Mammary epithelial cell (primary cell): ENCODE results near the gene NID1.

Source experiments
- EZH2 ChIP-seq: IDR thresholded peaks from 2 replicates; pipeline ENCODE4 v1.6.1; 2012; ENCODE audit warnings: low read length, inconsistent platforms, borderline replicate concordance
- TF ChIP-seq, protein P1 (sequence below), 2 donors: IDR thresholded peaks in 1 of 2; conservative IDR thresholded peaks in 1 of 2; 2 replicates each; pipeline ENCODE4 v1.5.1; 2011 to 2012; ENCODE audit warnings: inconsistent platforms in 2 of 2, low read length in 2 of 2, mild to moderate bottlenecking in 2 of 2, control low read depth in 1 of 2, low read depth in 1 of 2; ENCODE audit not compliant: insufficient read depth in 1 of 2; ENCODE audit errors: extremely low read depth in 1 of 2

GRCh38 chr1:235968831-235969230 lies 96.1 kb downstream of the NID1 start:
- TF ChIP-seq, protein P1, sequence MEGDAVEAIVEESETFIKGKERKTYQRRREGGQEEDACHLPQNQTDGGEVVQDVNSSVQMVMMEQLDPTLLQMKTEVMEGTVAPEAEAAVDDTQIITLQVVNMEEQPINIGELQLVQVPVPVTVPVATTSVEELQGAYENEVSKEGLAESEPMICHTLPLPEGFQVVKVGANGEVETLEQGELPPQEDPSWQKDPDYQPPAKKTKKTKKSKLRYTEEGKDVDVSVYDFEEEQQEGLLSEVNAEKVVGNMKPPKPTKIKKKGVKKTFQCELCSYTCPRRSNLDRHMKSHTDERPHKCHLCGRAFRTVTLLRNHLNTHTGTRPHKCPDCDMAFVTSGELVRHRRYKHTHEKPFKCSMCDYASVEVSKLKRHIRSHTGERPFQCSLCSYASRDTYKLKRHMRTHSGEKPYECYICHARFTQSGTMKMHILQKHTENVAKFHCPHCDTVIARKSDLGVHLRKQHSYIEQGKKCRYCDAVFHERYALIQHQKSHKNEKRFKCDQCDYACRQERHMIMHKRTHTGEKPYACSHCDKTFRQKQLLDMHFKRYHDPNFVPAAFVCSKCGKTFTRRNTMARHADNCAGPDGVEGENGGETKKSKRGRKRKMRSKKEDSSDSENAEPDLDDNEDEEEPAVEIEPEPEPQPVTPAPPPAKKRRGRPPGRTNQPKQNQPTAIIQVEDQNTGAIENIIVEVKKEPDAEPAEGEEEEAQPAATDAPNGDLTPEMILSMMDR (conservative IDR thresholded peaks at IDR 0.05 in 1 of 2, IDR thresholded peaks at IDR 0.05 in 1 of 2; ENCODE audit: extremely low read depth in 1 of 2, insufficient read depth in 1 of 2, low read depth in 1 of 2, low read length in 2 of 2): no peak
- no peak for TF ChIP-seq EZH2
